ENCODE results near the gene SLC22A4. TPM values are rescaled to one million over a fixed set of nuclear protein-coding genes. Genes with fewer than 3 reads are reported as not detected.

Gene SLC22A4
- polyA plus RNA-seq, 1 donor from 2014 or later: 2.0 TPM

GRCh38 chr5:132253008-132253441, 41.2 kb upstream of the SLC22A4 start:
- no peak overlapping the region for H3K4me2 ChIP-seq (ENCODE audit: low read length)

More at GRCh38 chr5:132253008-132253441, 41.2 kb upstream of the SLC22A4 start:
- Histone ChIP-seq H2AFZ (ENCODE audit: low read depth, low read length) (no peak overlapping the region), H3K9me2 (ENCODE audit: insufficient read depth, low read length) (no peaks in the 10 kb centered on the region), H4K20me1 (ENCODE audit: insufficient read depth) (no peaks in the 10 kb centered on the region), H3K9me3 (ENCODE audit: low read length) (no peaks in the 10 kb centered on the region), H3K36me3 (ENCODE audit: insufficient read depth, low read length) (no peaks in the 10 kb centered on the region), H3K27me3 (ENCODE audit: insufficient read depth, low read depth, low read length) (peaks cover 9% of the 10 kb centered on the region), H3K27ac (ENCODE audit: low read length) (no peak overlapping the region), H3F3A (ENCODE audit: insufficient read depth, low read length, poor library complexity, severe bottlenecking) (no peaks in the 10 kb centered on the region), H3K4me3 (ENCODE audit: low read length) (no peak overlapping the region), H3K9ac (ENCODE audit: low read length) (no peak overlapping the region), H3K79me2 (replicated peaks; ENCODE audit: insufficient read depth, low read length) (no peaks in the 10 kb centered on the region)
- no peak for TF ChIP-seq MXI1 (conservative IDR thresholded peaks at IDR 0.05; ENCODE audit: poor library complexity, severe bottlenecking)
- no peak for TF ChIP-seq SMC3 (conservative IDR thresholded peaks at IDR 0.05; ENCODE audit: poor library complexity)
- no peak for TF ChIP-seq EP300 (conservative IDR thresholded peaks at IDR 0.05; ENCODE audit: poor library complexity, severe bottlenecking)
- TF ChIP-seq REST (IDR thresholded peaks at IDR 0.05; ENCODE audit: borderline replicate concordance): no peak
- no peak for TF ChIP-seq EZH2 (IDR thresholded peaks at IDR 0.05; ENCODE audit: borderline replicate concordance, insufficient read depth, low read length, poor library complexity, severe bottlenecking)
- no peak for TF ChIP-seq POLR2AphosphoS5 (IDR thresholded peaks at IDR 0.05)
- no peak for TF ChIP-seq CTCF (IDR thresholded peaks at IDR 0.05; ENCODE audit: poor library complexity, severe bottlenecking)
- TF ChIP-seq TAF1 (IDR thresholded peaks at IDR 0.05; ENCODE audit: low read depth): no peak
- TF ChIP-seq RAD21 (conservative IDR thresholded peaks at IDR 0.05): no peak
